Measurements from ENCODE around the gene WDR37.

DNA sequence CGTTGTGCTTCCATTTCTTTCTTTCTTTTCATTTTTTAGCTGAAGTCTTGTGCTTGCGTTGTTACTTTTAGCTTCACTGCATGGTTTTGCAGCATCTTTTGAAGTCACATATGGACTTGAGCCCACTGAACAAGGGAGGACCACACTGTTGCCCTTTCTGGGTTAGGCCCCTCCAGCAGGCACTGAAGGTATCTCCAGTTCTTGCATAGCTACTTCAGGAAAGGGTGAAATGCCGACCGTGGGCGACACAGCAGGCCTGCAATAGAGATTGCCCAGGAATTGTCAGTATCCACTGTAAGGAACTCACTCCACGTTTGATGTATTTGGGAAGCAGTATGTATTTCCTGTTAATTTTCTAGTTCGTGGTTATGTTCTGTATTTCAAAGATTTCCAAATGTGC is 85.1 kb downstream of the WDR37 start:
- TF ChIP-seq ZNF274 (IDR thresholded peaks at IDR 0.05; ENCODE audit: low read depth, low read length): no peak
- no peak for TF ChIP-seq SUZ12 (IDR thresholded peaks at IDR 0.05; ENCODE audit: extremely low read depth, insufficient read depth, insufficient read length)

All from NT2/D1 (cell line).